ENCODE results near the gene KLF13.

GRCh38 chr15:31277335-31278060 lies 49.1 kb upstream of the KLF13 start:
- TF ChIP-seq SUPT20H (IDR thresholded peaks at IDR 0.05; ENCODE audit: borderline replicate concordance, control insufficient read depth, low read depth, low read length) (no peak), MYC (IDR thresholded peaks at IDR 0.05; ENCODE audit: insufficient read depth, insufficient read length, insufficient replicate concordance, low read length, severe bottlenecking) (no peak), CTCF (IDR thresholded peaks at IDR 0.05 in 2 of 3, conservative IDR thresholded peaks at IDR 0.05 in 1 of 3; ENCODE audit: control insufficient read depth in 2 of 3, extremely low read depth in 1 of 3, insufficient read depth in 1 of 3, low read depth in 3 of 3, low read length in 3 of 3) (no peak), ZNF274 (IDR thresholded peaks at IDR 0.05; ENCODE audit: insufficient read depth, insufficient read length) (no peak), EP300 (IDR thresholded peaks at IDR 0.05; ENCODE audit: borderline replicate concordance in 1 of 2, control insufficient read depth in 1 of 2, low read depth in 2 of 2, low read length in 2 of 2) (no peak), RFX5 (IDR thresholded peaks at IDR 0.05; ENCODE audit: low read depth, low read length) (no peak), SP1 (IDR thresholded peaks at IDR 0.05; ENCODE audit: low read depth, low read length) (no peak), YY1 (IDR thresholded peaks at IDR 0.05; ENCODE audit: low read depth, low read length) (no peak), NBN (IDR thresholded peaks at IDR 0.05) (no peak), SREBF2 (IDR thresholded peaks at IDR 0.05; ENCODE audit: low read length) (no peak)
- TF ChIP-seq, protein P1, sequence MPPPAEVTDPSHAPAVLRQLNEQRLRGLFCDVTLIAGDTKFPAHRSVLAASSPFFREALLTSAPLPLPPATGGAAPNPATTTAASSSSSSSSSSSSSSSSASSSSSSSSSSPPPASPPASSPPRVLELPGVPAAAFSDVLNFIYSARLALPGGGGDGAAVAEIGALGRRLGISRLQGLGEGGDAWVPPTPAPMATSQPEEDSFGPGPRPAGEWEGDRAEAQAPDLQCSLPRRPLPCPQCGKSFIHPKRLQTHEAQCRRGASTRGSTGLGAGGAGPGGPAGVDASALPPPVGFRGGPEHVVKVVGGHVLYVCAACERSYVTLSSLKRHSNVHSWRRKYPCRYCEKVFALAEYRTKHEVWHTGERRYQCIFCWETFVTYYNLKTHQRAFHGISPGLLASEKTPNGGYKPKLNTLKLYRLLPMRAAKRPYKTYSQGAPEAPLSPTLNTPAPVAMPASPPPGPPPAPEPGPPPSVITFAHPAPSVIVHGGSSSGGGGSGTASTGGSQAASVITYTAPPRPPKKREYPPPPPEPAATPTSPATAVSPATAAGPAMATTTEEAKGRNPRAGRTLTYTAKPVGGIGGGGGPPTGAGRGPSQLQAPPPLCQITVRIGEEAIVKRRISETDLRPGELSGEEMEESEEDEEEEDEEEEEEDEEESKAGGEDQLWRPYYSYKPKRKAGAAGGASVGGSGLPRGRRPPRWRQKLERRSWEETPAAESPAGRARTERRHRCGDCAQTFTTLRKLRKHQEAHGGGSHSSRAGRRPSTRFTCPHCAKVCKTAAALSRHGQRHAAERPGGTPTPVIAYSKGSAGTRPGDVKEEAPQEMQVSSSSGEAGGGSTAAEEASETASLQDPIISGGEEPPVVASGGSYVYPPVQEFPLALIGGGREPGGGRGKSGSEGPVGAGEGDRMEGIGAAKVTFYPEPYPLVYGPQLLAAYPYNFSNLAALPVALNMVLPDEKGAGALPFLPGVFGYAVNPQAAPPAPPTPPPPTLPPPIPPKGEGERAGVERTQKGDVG (CRISPR knock-in tag; IDR thresholded peaks at IDR 0.05), result no peak
